GM18861 (cell line): ENCODE measurements around the gene ARL11.
A peak's percentile ranks its signal among the peaks of the same experiment; 100 is the strongest.

Experiments
- ATAC-seq: cut with Tn5 transposase; IDR thresholded peaks from one replicate; pipeline ENCODE4 v1.9.1; 2021; ENCODE audit not compliant: unreplicated experiment

Gene ARL11

DNA sequence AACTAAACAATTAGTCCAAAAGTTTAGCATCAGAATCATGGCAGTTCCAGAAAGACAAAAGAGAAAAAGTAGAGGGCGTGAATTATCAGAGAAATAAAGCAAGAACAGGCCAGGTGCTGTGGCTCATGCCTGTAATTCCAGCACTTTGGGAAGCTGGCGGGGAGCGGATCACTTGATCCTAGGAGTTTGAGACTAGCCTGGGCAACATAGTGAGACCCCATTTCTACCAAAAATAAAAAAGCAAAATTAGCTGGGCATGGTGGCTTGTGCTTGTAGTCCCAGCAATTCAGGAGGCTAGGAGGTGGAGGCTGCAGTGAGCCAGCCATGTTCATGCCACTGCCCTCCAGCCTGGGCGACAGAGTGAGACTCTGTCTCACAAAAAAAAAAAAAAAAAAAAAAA, 18.4 kb downstream of the ARL11 start:
- no peak for ATAC-seq

DNA sequence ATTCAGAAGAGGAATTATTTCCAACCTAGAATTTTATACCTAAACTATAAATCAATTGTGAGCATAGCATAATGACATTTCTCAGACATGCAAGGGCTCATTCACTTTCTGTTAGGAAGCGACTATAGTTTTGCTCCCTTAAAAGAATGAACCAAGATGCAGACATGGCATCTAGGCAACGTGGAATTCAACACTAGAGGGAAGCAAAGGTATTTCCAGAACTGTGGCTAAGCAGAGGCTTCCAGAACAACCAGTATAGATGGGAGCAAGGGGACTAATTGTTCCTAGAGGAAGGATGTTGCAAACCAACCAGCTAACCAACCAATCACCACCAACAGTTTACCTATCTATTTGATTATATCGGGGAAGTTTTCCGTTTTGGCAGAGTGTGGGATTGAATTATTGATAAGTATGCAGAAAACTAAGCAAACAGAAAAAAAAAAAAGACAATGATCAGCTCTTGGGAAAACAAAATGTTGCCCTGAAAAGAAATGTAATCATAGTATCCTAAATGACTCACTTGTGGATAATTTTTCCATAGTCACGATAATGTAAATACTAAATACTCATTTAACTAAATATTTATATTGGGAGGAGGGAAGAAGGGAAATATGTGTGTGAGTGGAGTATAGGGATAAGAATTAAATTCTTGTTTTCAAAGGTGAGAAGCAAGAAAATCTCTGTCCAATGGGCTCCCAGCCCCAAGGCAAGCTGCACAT, 21.1 kb downstream of the ARL11 start:
- no peak for ATAC-seq

DNA sequence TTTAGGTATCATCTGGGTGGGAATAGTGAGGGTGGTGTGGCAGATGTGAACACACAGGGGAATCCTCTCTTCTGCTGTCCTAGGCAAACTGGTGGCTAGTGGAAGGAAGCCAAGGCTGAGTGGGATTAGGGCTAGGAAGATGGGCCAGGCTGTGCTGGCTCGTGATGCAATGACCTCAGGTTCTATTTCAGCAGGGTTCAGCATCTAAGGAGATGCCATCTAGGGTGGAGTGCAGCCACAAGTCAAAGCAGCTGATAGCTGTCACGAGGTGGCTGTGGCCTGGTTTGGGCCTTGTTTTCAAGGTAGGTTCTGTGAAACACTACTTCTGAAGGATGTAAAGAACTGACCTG, 21.6 kb downstream of the ARL11 start:
- no peak for ATAC-seq

DNA sequence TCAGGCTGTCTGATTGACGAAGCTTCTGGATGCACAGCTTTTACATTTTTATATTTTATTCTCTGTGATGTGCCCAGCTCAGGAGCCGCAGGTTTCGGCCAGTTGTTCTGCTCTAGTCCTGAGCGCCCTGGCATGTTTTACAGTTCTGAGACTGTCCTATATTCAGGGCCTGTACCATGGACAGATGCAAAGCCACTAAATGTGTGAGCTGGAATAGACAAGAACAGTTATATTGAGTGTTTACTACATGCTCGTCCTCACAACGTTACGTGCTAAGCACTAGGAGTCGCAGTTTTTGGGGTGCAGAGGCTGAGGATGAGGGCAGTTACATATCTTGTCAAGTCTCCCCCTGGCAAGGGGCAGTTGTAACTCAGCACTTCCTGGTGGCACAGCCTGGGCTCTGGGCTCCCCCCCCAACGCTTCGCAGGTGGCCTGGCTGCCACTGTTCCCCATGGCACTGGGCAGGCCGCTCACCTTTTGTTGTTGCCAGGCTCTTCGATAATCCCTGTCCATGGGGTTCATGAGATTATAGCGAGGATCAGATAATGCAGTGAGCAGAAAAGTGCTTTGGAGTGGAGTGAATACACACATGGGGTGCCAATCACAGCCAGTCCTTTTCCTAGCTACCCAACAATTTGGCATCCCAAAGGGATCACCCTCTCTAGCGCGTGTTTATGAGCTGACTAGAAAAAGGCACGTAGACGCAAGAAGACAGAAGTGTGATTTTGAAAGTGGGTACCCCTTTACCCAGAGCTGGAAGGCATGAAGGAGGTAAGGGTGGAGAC, 23.5 kb downstream of the ARL11 start:
- no peak for ATAC-seq

DNA sequence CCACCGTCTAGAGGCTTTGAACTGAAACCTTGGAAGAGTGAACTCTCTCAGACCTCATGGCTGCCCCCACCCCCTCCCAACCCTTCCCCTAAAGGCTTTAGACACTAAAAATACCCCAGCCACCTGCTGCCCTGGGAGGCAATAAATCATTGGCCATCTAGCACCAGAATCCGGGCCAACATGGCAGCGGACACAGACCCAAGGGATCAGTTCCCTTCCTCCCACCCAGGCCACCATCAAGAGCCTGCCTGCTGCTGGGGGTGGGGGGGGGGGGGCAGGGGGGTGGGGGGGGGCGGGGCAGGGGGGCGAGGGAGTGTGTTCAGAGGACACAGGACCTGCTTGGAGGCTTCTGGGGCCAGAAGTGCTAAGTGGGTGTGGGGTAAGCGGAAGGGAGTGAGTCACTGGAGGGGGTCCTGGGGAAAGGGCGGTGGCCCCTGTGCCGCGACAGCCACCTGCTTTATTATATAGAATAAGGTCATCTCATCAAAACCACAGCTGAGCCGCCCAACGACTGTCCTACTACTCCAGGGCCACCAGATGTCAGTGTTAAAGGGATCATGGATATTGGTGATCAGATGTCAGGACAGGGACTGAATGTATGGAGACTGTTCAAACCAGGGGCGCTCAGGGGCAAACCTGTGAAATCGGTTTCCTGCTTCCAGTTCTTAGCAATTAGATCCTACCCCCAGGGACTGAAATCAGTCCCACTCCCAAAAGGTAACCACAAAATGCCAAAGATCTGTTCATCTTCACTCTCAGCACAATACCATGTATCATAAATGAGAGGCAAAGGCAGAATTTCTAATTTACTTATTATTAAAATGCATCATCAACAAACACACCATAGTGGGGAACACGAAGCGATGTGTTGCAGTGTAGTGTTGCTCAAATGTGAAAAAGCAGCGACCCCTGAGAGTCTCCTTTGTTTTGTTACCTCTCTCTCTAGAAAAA, 24.3 kb downstream of the ARL11 start:
- ATAC-seq = no peak

DNA sequence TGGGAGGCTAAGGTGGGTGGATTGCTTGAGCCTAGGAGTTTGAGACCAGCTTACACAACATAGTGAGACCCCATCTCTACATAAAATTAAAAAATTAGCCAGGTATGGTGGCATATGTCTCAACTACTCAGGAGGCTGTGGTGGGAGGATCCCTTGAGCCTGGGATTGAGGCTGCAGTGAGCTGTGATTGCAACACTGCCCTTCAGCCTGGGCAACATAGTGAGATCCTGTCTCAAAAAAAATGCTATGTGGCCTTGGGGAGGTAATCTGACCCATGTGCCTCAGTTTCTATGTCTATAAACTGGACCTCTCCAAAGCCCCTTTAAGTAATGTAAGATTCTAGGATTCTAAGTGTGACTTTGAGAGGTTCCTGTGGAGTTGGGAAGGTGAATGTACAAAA, 25.2 kb downstream of the ARL11 start:
- no peak for ATAC-seq

DNA sequence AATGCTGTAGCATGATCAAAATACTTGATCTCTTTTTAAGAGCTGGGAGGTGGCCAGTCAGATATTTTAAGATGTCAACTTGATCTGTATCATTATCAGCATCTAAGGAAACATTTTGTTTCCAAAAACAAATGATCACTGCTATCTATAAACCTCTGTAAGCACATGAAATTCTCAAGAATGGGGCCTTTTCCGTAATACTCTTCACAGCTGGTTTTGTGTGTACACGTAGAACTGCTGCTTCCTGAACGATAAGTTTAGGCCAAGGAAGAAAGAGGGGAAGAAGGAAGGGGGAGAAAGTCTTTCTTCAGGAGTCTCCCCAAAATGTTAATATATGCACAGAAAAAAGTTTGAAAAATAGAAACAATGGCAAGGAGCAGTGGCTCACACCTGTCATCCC, 25.7 kb downstream of the ARL11 start:
- no peak for ATAC-seq

DNA sequence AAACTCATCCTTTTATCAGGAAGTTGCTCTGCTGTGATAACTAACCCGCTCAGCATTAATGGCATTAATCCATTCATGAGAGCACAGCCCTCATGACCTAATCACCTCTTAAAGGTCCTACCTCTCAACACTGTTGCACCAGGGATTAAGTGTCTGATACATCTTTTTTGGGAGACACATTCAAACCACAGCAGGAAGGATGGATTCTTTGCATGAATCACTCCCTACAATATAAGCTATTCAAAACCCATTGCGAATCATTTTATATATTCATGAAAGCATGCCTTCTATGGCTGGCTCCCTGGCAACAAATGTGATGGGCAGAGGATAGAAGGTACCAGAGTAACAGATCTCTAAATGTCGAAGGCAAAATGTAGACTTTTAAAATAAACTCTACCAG, 27.6 kb downstream of the ARL11 start:
- ATAC-seq = no peak

DNA sequence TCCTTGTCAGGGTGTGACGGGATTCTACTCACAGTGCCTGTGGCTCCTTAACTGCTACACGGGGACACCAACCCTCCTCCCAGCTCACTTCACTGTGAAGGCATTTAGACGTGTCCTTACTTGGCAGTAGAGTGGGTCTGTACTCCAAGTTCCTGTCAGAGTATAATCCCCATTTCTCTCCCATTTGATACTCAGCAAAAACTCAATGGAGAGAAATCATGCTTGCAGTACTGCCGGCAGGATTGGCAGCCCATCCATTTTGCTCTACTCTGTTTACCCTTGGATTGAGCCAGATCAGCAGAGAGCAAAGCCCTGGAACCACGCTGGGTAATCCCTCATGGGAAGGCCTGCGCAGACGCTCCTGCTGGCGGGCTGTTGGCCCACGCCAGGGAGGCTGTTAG, 28.9 kb downstream of the ARL11 start:
- ATAC-seq = no peak

DNA sequence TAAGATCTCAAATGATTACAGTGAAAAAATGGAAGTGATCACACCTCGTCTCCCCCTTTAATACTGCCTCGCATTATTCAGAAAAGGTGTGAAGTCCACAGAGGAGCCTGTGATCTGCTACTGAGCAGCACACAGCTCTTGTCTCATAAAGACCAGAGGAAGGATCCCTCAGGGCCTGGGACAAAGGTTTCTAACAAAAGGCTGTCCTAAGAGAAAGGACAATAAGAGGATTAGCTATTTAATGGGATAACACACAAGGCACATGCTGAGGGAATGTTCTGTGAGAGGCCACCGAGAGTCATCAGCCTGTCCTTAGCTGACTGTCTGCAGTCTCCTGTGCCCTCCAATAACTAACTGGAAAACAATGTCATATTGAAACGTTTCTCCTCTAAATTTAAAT, 36.3 kb downstream of the ARL11 start:
- ATAC-seq = no peak

DNA sequence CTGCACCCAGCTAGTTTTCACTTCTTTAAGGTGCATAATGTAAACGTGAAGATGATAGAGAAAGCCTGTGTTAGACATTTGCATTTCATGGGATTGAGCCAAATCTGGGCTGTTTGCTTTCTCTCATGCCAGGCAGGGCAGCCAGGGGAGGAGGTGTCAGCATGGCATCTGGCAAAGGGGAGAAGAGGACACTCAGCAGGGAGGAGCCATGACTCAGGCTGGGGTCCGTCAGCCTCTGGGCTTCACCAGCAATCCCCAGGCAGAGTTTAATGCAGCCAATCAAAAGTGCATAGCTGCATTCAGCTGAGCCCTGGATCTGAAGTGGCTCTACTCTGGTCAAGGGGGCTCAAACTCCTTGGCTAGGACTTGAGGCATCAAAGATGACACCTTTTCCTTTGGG, 39.5 kb downstream of the ARL11 start:
- no peak for ATAC-seq

DNA sequence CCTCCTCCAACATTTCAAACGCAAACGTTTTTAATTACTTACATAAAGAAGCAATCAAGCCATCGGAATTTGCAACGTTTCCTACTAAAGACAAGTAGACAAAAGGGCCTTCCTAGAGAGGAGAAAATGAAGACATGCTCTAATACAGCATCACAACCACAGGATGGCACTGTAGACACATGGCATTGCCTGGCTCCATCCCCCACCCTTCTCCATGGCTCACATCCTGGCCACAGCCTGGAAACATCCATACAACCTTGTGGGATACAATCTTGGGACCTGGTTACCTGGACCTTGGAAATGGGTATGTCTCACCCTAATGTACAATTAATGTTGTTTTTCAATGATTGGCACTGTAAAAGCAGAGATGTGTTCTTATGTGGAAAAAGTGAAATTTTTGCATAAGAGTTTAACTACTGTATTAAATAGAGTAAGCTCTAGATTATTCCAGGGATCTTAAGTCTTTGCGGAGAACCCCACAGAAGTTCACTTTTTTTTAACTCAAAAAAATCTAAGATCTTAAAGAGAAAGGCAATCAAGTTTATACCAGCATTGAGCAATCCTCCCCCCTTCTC, 41.5 kb downstream of the ARL11 start:
- ATAC-seq = no peak

DNA sequence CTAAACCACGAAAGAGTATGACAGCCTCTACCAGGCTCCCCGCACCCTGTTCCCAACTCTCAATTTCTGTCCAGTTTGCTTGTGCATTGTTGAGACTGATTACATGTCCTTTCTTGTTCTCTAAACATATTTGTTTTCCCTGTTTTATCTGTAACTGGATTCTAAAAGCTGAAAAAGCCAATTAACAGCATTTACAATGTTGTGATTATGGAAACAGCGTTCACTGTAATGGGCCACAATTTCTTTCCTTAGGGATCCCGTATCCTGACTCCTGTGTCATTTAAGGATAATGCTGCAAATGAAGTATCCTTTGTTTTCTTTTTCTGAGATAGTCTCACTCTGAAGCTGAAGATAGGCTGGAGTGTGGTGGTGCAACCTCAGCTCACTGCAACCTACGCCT, 42.5 kb downstream of the ARL11 start:
- no peak for ATAC-seq

DNA sequence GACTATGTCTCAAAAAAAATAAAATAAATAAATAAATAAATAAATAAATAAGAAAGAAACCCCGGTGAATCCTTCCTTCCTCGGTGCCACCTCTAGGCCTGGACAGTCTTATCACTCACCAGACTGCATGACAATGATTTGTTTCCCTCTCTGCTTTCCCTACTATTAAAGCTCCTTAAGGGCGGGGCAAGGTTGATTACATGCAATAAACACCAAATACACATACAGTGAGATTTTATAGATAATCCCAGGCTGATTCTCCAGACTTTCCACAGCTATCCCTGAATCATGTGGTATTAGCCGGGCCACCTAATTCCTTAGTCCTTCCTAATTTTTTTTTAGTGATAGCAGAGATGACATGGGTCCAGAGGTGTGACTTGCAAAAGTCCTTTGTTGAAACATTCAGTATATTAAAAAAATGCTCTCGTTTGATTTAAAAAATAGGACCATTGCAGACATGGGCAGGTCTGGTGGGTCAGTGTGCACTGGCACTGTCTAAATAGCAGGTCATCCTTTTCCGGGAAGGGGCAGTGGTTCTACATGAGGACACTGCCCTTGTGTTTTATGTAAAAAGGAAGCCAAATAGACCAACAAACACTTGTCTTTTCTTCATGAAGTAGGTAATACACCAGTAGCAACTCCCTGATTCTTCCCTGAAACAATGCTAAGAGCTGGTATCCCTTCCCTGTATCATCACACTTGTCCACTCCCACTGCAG, 48.4 kb downstream of the ARL11 start:
- no peak for ATAC-seq

DNA sequence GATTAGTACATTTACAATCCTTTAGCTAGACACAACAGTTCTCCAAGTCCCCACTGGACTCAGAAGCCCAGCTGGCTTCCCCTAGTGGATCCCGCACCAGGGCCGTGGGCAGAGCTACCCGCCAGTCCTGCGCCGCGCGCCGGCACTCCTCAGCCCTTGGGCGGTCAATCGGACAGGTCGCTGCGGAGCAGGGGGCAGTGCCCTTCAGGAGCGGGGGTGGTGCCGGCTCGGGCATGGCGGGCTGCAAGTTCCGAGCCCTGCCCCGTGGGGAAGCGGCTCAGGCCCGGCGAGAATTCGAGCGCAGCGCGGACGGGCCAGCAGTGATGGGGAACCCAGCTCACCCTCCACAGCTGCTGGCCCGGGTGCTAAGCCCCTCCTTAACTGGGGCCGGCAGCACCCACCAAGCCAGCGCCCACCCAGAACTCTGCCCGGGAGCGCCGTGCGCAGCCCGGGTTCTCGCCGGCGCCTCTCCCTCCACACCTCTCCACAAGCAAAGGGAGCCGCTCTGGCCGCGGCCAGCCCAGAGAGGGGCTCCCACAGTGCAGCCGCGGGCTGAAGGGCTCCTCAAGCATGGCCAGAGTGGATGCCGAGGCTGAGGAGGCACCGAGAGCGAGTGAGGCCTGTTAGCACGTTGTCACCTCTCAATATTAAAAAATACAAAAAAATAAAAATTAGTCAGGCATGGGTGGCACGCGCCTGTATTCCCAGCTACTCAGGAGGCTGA, 50.0 kb downstream of the ARL11 start:
- no peak for ATAC-seq

DNA sequence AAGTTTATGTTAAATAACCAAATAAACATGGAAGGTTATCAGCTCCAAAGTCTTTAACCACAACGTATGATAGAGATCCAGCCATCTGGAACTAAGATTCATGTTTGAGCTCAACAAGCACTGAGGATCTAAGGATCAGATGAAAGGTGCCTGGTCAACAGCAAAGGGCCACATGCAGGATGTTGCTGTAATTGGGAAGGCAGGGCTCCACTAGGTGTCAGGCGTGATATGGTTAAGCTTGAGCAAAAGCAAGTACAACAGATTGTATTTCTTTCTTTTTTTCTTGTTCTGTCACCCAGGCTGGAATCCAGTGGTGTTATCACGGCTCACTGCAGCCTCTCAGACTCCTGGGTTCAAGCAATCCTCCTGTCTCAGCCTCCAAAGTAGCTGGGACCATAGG, 50.9 kb downstream of the ARL11 start:
- peak; percentile 50 for ATAC-seq

DNA sequence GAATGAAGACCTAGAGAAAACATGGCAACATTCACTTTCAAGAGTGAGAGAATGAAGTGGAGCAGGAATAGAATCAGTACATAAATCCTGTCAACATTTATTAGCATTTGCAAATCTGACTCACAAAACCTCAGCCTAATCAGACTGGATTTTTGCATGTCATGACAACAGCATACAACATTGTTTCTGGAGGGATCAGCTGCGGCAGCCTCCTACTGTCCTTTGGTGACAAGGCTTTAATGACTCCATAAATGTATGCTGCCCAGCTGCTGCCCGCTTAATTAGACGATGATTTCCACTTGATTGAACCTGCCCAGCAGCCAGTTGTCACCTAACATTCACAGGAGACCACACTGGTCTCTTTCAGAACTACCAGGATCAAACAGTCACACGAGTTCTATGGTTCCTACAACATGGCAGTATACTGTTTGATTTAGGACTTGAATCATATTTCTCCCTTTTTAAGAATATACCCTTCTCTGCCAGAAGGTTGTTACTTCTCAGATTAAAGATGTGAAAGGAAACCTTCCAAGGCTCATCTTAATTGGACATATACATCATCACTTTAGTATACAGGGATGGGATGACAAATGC, 53.6 kb downstream of the ARL11 start:
- ATAC-seq = no peak
